Activated naive CD8-positive, alpha-beta T cell treated with anti-CD3 and anti-CD28 coated beads, Interleukin-2, amount 50 U/mL, for 24 hours (primary cell): ENCODE data around the gene PEX11B.

Experiments used
- ATAC-seq: fragments of 150-1000 bp; cut with Tn5 transposase; one replicate; pipeline ENCODE4 v1.10.0; 2021
- DNase-seq: peaks from one replicate; pipeline ENCODE4 v3.0.0; 2021
- H3K27ac Mint-ChIP-seq: one replicate; pipeline ENCODE4 v1.8.0; 2021; ENCODE audit warnings: mild to moderate bottlenecking, mixed read lengths
- H3K27me3 Mint-ChIP-seq: one replicate; pipeline ENCODE4 v1.8.0; 2021; ENCODE audit warnings: mixed read lengths
- H3K36me3 Mint-ChIP-seq: one replicate; pipeline ENCODE4 v1.8.0; 2021; ENCODE audit warnings: low read depth, mixed read lengths
- H3K4me1 Mint-ChIP-seq: one replicate; pipeline ENCODE4 v1.8.0; 2021; ENCODE audit warnings: mixed read lengths
- H3K4me3 Mint-ChIP-seq: one replicate; pipeline ENCODE4 v1.8.0; 2021; ENCODE audit warnings: mild to moderate bottlenecking, moderate library complexity, mixed read lengths
- H3K9me3 Mint-ChIP-seq: one replicate; pipeline ENCODE4 v1.8.0; 2021; ENCODE audit warnings: mixed read lengths

The PEX11B gene

DNA sequence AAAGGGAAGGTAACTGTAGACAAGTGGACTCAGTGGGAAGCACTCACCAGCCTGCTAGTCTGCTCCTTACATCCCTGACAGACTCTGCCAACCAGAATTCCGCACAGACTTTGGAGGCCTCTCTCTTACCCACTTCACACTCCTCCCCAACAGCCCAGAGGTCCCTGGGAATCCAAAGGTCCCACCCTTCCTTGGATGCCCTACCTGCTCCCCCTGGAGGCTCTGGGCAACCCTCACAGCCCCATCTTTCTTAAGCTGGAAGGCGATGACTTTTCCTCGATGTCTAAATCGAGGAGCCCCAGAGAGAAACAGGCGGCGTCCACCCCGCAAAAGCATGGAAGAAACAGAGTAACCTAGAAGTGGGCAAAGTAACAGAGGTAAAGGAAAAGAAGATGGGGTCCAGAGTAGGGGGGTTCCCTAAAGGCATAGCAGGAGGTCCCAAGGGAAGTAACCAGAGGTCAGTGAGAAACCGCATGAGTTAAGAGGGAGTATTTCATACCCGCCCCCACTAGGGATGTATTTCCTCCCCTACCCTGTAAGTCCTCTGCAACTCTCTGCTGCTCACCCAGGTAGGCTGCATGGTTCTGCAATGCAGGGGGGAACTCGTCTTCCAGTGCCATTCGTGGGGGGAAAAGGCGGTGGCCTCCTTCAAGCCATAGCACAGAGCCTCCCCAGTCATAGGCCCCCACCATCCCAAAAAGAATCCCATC lies 17.1 kb downstream of the PEX11B start:
- ATAC-seq: no peak
- H3K9me3 Mint-ChIP-seq: no peaks in the 10 kb centered on the region
- H3K27me3 Mint-ChIP-seq: no peaks in the 10 kb centered on the region
- no peak overlapping the region for H3K27ac Mint-ChIP-seq
- no peaks in the 10 kb centered on the region for H3K4me1 Mint-ChIP-seq
- DNase-seq: no peak
- H3K4me3 Mint-ChIP-seq: no peak overlapping the region
- peaks cover 5% of the 10 kb centered on the region for H3K36me3 Mint-ChIP-seq

DNA sequence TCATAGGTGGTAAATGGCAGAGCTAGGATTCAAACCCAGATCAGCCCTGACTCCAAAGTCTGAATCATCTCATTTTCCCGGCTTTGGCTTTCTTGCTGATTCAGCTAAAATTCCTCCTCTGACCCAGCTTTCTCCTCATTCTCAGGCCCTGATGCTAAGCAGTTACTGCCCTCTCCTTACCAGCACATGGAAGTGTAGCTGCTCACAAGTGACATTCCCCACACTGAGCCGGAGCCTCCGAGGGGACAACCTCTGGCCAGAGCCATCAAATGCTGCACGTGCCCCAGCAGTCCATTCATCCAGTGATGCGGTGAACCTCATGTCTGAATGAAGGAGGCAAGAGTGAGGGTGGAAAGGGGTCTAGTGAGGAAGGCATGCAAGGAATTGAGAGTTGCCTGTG lies 19.8 kb downstream of the PEX11B start:
- Mint-ChIP-seq H3K4me3 (no peak overlapping the region), H3K4me1 (no peaks in the 10 kb centered on the region), H3K27me3 (no peaks in the 10 kb centered on the region), H3K9me3 (no peaks in the 10 kb centered on the region), H3K36me3 (peaks cover 5% of the 10 kb centered on the region), H3K27ac (no peak overlapping the region)
- ATAC-seq: no peak
- DNase-seq: no peak

DNA sequence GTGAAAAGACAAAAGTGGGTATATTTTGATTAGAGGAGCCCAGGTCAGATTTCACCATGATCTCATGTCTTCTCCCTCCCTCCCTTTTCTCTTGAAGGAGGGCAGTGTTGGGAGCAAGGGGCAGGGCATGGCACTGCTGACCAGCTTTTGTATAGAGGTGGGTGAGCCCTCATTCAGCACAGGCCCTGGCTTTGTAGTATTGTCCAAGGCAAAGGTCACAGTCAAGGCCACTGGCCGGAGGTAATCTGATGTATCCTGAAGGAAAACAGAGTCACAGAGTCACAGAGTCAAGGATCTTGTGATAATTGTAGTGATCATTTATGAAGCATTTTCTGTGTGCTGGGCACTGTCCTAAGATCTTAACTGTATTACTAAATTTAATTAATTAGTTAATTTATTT lies 20.5 kb downstream of the PEX11B start:
- Mint-ChIP-seq H3K4me1 (no peaks in the 10 kb centered on the region), H3K27me3 (no peaks in the 10 kb centered on the region), H3K27ac (no peak overlapping the region), H3K36me3 (peaks cover 5% of the 10 kb centered on the region), H3K4me3 (no peak overlapping the region), H3K9me3 (no peaks in the 10 kb centered on the region)
- ATAC-seq (no peak), DNase-seq (no peak)

DNA sequence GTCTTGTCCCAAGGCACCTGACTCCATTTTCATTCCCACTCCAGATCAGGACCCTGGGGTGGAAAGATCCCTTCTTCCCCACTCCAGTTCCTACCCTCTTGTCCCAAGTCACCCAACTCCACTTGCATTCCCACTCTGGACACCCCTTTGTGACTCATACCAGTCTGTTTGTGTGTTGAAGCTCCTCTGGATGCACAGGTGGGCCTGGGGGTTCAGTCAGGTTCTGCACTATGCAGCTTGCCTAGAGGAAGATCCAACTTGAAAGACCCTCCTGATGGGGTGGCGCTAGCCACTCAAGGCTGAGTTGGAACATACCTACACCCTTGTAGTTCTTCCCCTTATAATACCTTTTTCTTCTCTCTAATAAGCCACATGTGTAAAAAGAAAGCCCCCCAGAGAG lies 23.0 kb downstream of the PEX11B start:
- no peaks in the 10 kb centered on the region for H3K27me3 Mint-ChIP-seq
- no peak overlapping the region for H3K4me3 Mint-ChIP-seq
- no peak for ATAC-seq
- peaks cover 5% of the 10 kb centered on the region for H3K36me3 Mint-ChIP-seq
- no peak overlapping the region for H3K27ac Mint-ChIP-seq
- no peaks in the 10 kb centered on the region for H3K9me3 Mint-ChIP-seq
- no peaks in the 10 kb centered on the region for H3K4me1 Mint-ChIP-seq
- DNase-seq: no peak

DNA sequence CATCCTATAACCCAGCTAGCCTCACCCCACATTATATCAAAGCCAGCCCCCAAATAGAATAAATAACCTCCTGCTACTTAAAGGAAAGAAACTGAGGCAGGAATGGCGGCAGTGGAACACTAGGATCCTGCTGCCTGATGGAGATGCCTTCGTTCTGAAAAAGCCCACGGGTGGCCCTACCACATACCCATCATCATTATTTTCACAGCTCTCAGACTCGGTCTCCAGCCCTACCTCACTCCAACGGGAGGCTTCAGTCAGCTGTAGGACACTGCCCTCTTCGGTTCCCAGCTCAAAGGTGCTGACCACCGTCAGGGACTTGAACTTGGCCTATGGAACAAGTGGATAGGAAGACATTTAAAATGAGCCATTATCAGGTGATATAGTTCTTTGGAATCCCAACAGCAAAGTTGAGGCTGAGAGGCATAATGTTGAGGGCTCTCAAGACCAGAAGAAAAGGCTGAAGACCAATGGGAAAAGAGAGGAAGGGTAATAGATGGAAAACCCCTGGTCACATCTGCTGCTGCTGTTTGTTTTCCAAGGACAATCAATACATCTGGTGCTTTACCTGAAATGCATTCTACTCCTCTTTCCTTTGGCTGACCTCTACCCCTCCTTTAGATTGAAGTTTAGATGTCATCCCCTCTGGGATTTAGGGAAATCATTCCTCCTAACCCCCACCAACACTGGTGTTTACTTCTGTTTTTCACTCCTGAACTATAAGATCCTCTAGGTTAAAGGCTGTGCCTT lies 25.0 kb downstream of the PEX11B start:
- H3K27ac Mint-ChIP-seq: no peak overlapping the region
- no peak overlapping the region for H3K4me3 Mint-ChIP-seq
- DNase-seq (no peak), ATAC-seq (no peak)
- no peaks in the 10 kb centered on the region for H3K9me3 Mint-ChIP-seq
- peaks cover 2% of the 10 kb centered on the region for H3K36me3 Mint-ChIP-seq
- H3K4me1 Mint-ChIP-seq: no peaks in the 10 kb centered on the region
- H3K27me3 Mint-ChIP-seq: no peaks in the 10 kb centered on the region

DNA sequence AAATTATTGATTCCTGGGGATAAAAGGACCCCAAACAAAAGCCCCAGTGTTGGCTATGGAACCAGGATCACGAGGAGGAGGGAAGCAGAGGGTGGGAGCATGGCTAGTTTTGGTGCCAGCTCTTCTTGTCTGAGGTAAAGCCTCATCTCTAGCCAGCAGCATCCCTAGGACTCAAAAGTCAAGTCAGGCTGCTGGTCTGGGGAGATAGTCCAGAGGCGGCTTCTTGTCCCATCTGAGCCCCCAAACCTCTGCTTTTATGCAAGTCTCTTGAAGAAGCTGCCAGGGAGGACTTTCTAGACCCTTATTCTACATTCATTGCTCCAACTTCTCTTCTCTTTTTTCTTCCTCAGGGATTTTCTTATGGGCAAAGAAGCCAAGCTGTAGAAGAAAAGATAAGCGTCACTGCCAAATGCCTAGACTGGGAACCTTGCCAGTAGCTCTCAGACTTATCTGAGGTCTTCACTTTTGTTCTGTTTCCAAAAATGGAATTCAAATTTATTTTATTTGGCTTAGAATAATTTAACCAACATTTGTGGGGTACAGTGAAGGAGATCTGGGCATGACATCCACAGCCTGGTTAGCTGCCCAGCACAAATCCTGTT lies 25.9 kb downstream of the PEX11B start:
- no peaks in the 10 kb centered on the region for H3K36me3 Mint-ChIP-seq
- H3K27me3 Mint-ChIP-seq: no peaks in the 10 kb centered on the region
- no peaks in the 10 kb centered on the region for H3K9me3 Mint-ChIP-seq
- H3K4me3 Mint-ChIP-seq: no peak overlapping the region
- no peak overlapping the region for H3K27ac Mint-ChIP-seq
- no peak for DNase-seq
- no peak for ATAC-seq
- H3K4me1 Mint-ChIP-seq: no peaks in the 10 kb centered on the region

DNA sequence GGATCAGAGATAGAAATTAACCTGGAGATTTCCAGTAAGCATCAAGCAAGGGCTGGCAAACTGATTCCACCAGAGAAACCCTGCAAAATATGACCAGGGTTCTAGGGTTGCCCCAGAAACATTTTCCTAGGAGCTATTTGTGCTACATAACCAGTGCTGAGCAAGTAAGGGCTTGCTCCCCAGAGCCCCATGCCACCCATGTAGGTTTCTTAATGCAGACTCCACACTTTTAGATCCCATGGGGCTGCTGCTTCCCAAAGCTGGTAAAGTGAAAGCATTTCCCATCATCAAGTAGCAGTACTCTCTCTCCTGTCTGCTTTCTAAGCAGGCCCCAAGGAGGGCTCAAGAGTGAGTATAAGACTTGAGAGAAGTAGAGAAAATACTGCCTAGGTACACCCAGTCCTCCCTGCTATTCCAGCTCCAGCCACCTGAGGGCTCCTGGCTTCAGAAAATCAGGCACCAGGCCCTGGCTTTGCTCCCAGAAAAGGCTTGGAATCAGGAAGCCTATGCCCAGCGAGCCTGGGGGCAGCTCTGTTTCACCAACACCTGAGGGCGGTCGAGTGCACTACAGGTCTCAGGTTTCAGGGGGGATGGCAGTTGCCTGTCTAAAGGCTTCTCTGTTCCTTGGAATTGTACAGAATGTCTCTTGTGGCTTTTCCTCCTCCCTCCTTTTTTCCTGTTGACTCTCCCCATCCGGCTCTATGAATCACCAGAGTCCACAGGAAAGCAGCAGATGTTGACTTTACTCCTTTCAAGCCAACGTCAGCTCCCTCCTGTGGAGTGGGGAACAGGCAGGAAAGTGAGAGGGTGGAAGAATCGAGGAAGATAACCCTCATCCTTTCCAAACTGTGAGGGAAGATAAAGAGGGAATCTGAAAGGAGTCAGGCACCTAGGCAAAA lies 26.7 kb downstream of the PEX11B start:
- H3K9me3 Mint-ChIP-seq: no peaks in the 10 kb centered on the region
- no peaks in the 10 kb centered on the region for H3K36me3 Mint-ChIP-seq
- H3K4me3 Mint-ChIP-seq: no peak overlapping the region
- H3K4me1 Mint-ChIP-seq: peaks cover 1% of the 10 kb centered on the region
- ATAC-seq: peak; percentile 45
- DNase-seq: peak; percentile 68
- H3K27ac Mint-ChIP-seq: no peak overlapping the region
- peaks cover under 1% of the 10 kb centered on the region for H3K27me3 Mint-ChIP-seq

DNA sequence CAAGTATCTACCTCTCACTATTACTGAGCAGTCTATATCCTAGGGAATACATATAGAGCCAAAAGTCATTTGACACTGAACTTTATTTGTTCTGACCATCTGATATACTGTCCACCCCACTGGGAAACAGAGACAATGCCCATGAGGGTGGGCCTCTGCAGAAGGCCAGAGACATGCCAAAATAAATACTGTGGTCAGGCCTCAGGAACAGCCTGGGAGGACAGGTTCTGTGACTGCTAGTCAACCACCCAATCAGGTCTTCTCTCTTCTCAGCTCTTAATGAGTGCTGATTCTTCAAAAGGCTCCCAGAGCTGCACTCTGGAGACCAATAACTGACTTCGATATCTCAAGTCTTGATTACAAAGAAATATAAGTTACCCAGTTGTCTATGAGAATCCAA lies 27.4 kb downstream of the PEX11B start:
- no peak overlapping the region for H3K4me3 Mint-ChIP-seq

DNA sequence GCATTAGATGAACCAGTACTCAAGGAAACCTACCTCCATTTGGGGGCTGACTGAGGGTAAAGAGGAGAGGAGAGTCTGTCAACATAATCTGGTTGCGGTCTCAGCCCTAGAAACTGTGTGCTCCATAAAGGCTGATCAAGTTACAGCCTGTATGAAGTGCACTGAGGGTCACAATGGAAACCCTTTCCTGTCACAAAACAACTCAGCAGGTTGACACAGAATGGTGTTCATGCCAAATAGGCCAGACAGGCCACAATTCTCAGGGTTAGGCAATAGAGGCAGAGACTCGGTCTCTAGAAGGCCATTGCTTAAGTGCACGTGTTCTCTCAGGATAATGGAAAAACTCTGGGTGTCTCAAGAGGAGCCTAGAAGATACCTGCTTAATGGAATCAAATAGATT lies 28.8 kb downstream of the PEX11B start:
- no peaks in the 10 kb centered on the region for H3K36me3 Mint-ChIP-seq
- H3K27me3 Mint-ChIP-seq: peaks cover 9% of the 10 kb centered on the region
- H3K4me1 Mint-ChIP-seq: peaks cover 16% of the 10 kb centered on the region
- no peaks in the 10 kb centered on the region for H3K9me3 Mint-ChIP-seq
- no peak overlapping the region for H3K4me3 Mint-ChIP-seq
- no peak for DNase-seq
- no peak for ATAC-seq
- no peak overlapping the region for H3K27ac Mint-ChIP-seq

More for the DNA sequence above, 27.4 kb downstream of the PEX11B start:
- Mint-ChIP-seq H3K9me3 (no peaks in the 10 kb centered on the region), H3K27ac (no peak overlapping the region), H3K36me3 (no peaks in the 10 kb centered on the region), H3K27me3 (peaks cover 2% of the 10 kb centered on the region), H3K4me1 (peaks cover 6% of the 10 kb centered on the region)
- no peak for DNase-seq
- no peak for ATAC-seq

DNA sequence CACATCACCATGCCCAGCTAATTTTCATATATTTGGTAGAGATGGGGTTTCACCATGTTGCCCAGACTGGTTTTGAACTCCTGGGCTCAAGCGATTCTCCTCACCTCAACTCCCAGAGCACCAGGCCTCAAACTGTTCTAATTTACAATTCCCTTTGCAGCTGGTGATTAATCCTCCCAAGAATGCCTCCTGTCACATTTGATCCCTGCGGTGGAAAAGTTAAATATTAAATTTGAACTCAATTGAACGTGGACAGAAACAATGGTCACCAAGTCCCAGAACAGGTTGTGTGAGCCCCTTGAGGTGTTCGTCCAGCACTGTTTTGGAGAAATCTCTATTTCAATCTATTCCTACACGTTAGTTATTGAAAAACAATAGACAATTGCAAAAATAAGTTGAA lies 30.9 kb downstream of the PEX11B start:
- peaks cover 22% of the 10 kb centered on the region for H3K27me3 Mint-ChIP-seq
- ATAC-seq: no peak
- no peak for DNase-seq
- no peaks in the 10 kb centered on the region for H3K36me3 Mint-ChIP-seq
- H3K4me3 Mint-ChIP-seq: no peak overlapping the region
- no peak overlapping the region for H3K27ac Mint-ChIP-seq
- H3K4me1 Mint-ChIP-seq: peaks cover 16% of the 10 kb centered on the region
- no peaks in the 10 kb centered on the region for H3K9me3 Mint-ChIP-seq

DNA sequence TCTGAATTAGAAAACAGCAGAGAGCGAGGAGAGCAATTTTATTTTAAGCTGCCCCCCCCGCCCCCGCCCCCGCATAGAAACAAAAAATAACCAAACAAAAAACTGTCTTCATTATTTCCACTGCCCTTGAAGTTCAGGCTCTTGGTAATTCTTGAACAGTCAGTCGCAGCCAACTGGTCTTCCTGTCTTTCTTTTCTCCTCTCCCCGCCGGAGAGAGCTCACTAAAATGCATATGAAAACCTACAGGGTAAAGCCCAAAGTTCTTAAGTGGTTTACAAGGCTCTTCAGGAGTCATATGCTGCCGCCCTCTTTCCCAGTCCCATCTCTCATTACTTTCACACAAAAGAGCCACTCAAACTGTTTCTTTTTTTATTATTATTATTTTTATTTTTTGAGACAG lies 31.7 kb downstream of the PEX11B start:
- no peak for DNase-seq
- Mint-ChIP-seq H3K27me3 (peaks cover 24% of the 10 kb centered on the region), H3K4me3 (peak overlapping the region; percentile 15), H3K4me1 (peaks cover 16% of the 10 kb centered on the region), H3K27ac (no peak overlapping the region), H3K9me3 (no peaks in the 10 kb centered on the region), H3K36me3 (no peaks in the 10 kb centered on the region)
- ATAC-seq: no peak

DNA sequence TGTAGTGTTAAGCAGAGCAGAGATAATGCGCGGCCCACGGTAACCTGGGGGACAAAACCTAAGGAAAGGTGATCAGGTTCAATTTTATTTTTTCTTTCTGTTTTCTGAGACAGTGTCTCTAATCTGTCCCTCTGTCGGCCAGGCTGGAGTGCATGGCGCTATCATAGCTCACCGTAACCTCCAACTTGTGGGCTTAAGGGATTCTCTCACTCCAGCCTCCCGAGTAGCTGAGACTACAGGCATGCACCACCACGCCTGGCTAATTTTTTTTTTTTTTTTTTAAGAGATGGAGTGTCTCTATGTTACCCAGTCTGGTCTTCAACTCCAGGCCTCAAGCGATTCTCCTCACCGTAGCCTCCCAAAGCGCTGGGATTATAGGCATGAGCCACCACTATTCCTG lies 32.1 kb downstream of the PEX11B start:
- H3K4me1 Mint-ChIP-seq: peaks cover 16% of the 10 kb centered on the region
- peak overlapping the region; percentile 77 for H3K4me3 Mint-ChIP-seq
- no peaks in the 10 kb centered on the region for H3K9me3 Mint-ChIP-seq
- no peaks in the 10 kb centered on the region for H3K36me3 Mint-ChIP-seq
- ATAC-seq (no peak), DNase-seq (no peak)
- H3K27me3 Mint-ChIP-seq: peaks cover 24% of the 10 kb centered on the region
- no peak overlapping the region for H3K27ac Mint-ChIP-seq

DNA sequence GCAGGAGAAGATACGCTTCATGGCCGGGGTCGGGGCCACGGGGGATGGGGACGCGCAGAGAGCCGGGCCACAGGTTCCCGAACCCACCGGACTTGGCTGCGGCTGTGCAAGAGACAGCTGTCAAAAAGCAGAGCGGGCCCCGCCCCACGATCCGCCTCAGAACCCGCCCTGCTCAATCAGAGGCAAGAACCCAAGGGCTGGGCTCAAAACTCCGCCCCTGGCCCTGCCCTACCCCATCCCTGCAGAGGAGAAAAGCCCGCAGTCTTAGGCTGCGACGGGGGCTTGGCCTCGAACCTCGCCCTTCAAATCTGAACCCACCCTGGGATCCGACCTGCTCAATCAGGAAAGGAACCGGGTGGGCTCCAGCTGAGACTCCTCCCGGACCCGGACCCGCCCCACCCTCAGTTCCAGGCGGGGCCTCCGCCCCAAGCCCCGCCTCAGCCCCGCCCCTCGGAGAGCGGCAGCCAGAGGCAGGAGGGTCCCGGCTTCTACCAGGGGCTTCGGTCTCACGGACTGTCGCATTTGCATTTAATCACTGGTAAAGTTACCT lies 32.7 kb downstream of the PEX11B start, which contains the start of gene ANKRD35:
TSS of gene ANKRD35 (minus strand) at position 129 of the 550 bp plus-strand sequence. CDS start at position 21, 108 bp downstream.
- DNase-seq (peak; percentile 87), ATAC-seq (peak; percentile 100)
- Mint-ChIP-seq H3K4me1 (peaks cover 16% of the 10 kb centered on the region), H3K27me3 (peaks cover 24% of the 10 kb centered on the region), H3K36me3 (no peaks in the 10 kb centered on the region), H3K9me3 (no peaks in the 10 kb centered on the region), H3K27ac (no peak within 1 kb of the TSS), H3K4me3 (peak within 1 kb of the TSS; percentile 77)

DNA sequence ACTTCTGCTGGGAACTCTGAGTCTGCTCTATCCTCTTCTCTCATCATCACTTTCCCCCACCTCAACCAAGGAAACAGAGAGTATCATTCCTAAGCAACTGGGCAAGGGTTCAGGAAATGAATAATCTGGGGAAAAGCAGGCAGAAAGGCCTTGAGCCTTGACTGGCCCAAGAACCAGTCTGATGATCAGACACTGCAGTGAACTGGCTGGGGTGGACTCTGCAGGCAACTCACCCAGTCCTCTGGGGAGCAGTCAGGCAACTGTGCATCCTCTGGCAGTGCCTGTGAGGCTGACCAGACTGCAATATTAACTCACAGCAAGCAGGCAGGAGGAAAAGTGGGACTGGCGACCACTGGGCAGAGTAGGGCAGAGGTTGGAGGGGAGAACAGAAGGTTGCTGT lies 33.8 kb downstream of the PEX11B start:
- peak overlapping the region; percentile 77 for H3K4me3 Mint-ChIP-seq

More for the DNA sequence above, 33.8 kb downstream of the PEX11B start:
- H3K36me3 Mint-ChIP-seq: no peaks in the 10 kb centered on the region
- H3K27ac Mint-ChIP-seq: no peak overlapping the region
- no peaks in the 10 kb centered on the region for H3K9me3 Mint-ChIP-seq
- peaks cover 24% of the 10 kb centered on the region for H3K27me3 Mint-ChIP-seq
- DNase-seq (no peak), ATAC-seq (no peak)
- H3K4me1 Mint-ChIP-seq: peaks cover 16% of the 10 kb centered on the region
